Hepatocyte (in vitro differentiated cells): ENCODE measurements around the gene KCNQ1. TPM values are rescaled to one million over a fixed set of nuclear protein-coding genes. Genes with fewer than 3 reads are reported as not detected.

Experiments used
- DNase-seq: peaks from one replicate; pipeline ENCODE4 v3.0.0-alpha.2; 2016; ENCODE audit warnings: low spot score
- H2AFZ ChIP-seq: fragments of 200-600 bp; sonication (generic); 2 replicates; pipeline ENCODE4 v1.6.0; 2016; ENCODE audit warnings: antibody characterized with exemption, mild to moderate bottlenecking
- H3K27ac ChIP-seq: fragments of 200-600 bp; sonication (generic); 2 replicates; pipeline ENCODE4 v1.5.1; 2016; ENCODE audit warnings: mild to moderate bottlenecking
- H3K27me3 ChIP-seq: fragments of 200-600 bp; sonication (generic); 2 replicates; pipeline ENCODE4 v1.6.1; 2016
- H3K36me3 ChIP-seq: fragments of 200-600 bp; sonication (generic); replicated peaks from 2 replicates; pipeline ENCODE4 v1.5.1; 2016; ENCODE audit warnings: low read depth; ENCODE audit not compliant: insufficient read depth
- H3K4me1 ChIP-seq: fragments of 200-600 bp; sonication (generic); 2 replicates; pipeline ENCODE4 v1.5.1; 2016; ENCODE audit warnings: mild to moderate bottlenecking, moderate library complexity; ENCODE audit not compliant: insufficient read depth
- H3K4me2 ChIP-seq: fragments of 200-600 bp; sonication (generic); 2 replicates; pipeline ENCODE4 v1.6.0; 2016
- H3K4me3 ChIP-seq: fragments of 200-600 bp; sonication (generic); 2 replicates; pipeline ENCODE4 v1.5.1; 2016; ENCODE audit warnings: mild to moderate bottlenecking
- H3K79me2 ChIP-seq: fragments of 200-600 bp; sonication (generic); 2 replicates; pipeline ENCODE4 v1.6.0; 2017; ENCODE audit warnings: mild to moderate bottlenecking
- H3K9me2 ChIP-seq: fragments of 200-600 bp; sonication (generic); replicated peaks from 2 replicates; pipeline ENCODE4 v1.6.0; 2017; ENCODE audit warnings: mild to moderate bottlenecking; ENCODE audit not compliant: insufficient read depth
- H3K9me3 ChIP-seq: fragments of 200-600 bp; sonication (generic); 2 replicates; pipeline ENCODE4 v1.5.1; 2016; ENCODE audit warnings: low read depth, mild to moderate bottlenecking
- H4K20me1 ChIP-seq: fragments of 200-600 bp; sonication (generic); 2 replicates; pipeline ENCODE4 v1.6.0; 2016; ENCODE audit warnings: mild to moderate bottlenecking; ENCODE audit not compliant: insufficient read depth, poor library complexity, severe bottlenecking
- EZH2 ChIP-seq: fragments of 200-600 bp; sonication (generic); IDR thresholded peaks from 2 replicates; pipeline ENCODE4 v1.6.1; 2016; ENCODE audit warnings: antibody characterized with exemption, mild to moderate bottlenecking, borderline replicate concordance
- EZH2phosphoT487 ChIP-seq: fragments of 200-600 bp; sonication (generic); IDR thresholded peaks from one replicate; pipeline ENCODE4 v1.6.1; 2018; ENCODE audit warnings: antibody characterized with exemption, mild to moderate bottlenecking, low read depth, moderate library complexity; ENCODE audit not compliant: unreplicated experiment, severe bottlenecking
- WGBS: methylation state at CpG from one replicate; pipeline ENCODE4 v1.1.6; 2016; ENCODE audit warnings: low lambda C conversion rate; ENCODE audit errors: missing lambda C conversion rate; 5-methylcytosine and 5-hydroxymethylcytosine counted together
- polyA plus RNA-seq: library from polyadenylated mRNA; unstranded; fragments of >200 nt; fragmentation: Nextera tagmentation; extraction: Ambion mirVana; gene quantifications from 2 replicates; pipeline ENCODE4 v1.2.1, GENCODE V29; 2016
- total RNA-seq: library from RNA; depleted of rRNA; stranded (reverse); fragments of >200 nt; gene quantifications from 2 replicates; pipeline ENCODE4 v1.2.3, GENCODE V29; 2014
- TF ChIP-seq, protein P1 (sequence below): fragments of 200-600 bp; sonication (generic); IDR thresholded peaks from 2 replicates; pipeline ENCODE4 v1.5.1; 2016; ENCODE audit warnings: antibody characterized with exemption, mild to moderate bottlenecking; ENCODE audit not compliant: poor library complexity

KCNQ1 gene
- total and polyA plus RNA-seq, 2 experiments from 2014 or later: 1.8 to 6.4 TPM

- Histone ChIP-seq H4K20me1 (no peaks in the 10 kb centered on the region), H3K9me3 (no peaks in the 10 kb centered on the region), H3K4me3 (no peak overlapping the region), H3K79me2 (no peaks in the 10 kb centered on the region), H3K4me1 (peaks cover 26% of the 10 kb centered on the region), H2AFZ (no peak overlapping the region), H3K4me2 (no peak overlapping the region), H3K27ac (no peak overlapping the region), H3K27me3 (no peaks in the 10 kb centered on the region), H3K9me2 (no peaks in the 10 kb centered on the region), H3K36me3 (no peaks in the 10 kb centered on the region)
- no peak for DNase-seq
- WGBS: 94% methylated on average over 17 of the region's 17 CpGs
- TF ChIP-seq EZH2: no peak
- no peak for TF ChIP-seq EZH2phosphoT487
- TF ChIP-seq, protein P1, sequence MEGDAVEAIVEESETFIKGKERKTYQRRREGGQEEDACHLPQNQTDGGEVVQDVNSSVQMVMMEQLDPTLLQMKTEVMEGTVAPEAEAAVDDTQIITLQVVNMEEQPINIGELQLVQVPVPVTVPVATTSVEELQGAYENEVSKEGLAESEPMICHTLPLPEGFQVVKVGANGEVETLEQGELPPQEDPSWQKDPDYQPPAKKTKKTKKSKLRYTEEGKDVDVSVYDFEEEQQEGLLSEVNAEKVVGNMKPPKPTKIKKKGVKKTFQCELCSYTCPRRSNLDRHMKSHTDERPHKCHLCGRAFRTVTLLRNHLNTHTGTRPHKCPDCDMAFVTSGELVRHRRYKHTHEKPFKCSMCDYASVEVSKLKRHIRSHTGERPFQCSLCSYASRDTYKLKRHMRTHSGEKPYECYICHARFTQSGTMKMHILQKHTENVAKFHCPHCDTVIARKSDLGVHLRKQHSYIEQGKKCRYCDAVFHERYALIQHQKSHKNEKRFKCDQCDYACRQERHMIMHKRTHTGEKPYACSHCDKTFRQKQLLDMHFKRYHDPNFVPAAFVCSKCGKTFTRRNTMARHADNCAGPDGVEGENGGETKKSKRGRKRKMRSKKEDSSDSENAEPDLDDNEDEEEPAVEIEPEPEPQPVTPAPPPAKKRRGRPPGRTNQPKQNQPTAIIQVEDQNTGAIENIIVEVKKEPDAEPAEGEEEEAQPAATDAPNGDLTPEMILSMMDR: no peak
Observed at GRCh38 chr11:2748814-2749554, 304.2 kb downstream of the KCNQ1 start.

DNA sequence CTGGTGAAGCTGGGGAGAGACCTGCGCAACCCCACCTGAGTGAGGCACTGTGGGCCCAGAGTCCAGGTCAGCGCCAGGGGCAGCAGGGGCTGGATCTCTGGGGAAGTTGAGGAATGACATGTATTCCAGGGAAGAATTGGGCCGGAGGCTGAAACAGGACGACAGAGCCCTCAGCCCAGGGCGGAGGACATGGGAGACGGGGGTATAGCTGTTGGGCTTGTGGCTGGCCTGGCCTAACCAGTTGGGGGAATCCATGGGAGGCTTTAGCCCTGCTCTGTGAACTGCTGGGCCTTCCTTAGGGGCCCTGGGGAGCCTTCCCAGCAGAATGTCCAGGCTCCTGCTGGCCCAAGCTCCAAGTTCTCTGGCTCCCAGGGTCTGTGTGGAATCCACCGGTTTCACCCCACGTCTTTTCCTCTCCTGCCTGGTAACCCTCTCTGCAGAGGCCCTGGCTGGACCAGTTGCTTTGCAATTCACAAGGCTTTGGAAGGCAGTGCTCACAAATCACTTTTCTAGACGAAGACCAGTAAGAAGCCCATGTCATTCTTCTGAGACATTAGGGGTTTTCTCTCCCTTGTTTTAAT lies 305.4 kb downstream of the KCNQ1 start:
- Histone ChIP-seq H3K4me2 (no peak overlapping the region), H3K9me2 (no peaks in the 10 kb centered on the region), H3K79me2 (no peaks in the 10 kb centered on the region), H3K9me3 (no peaks in the 10 kb centered on the region), H3K4me1 (peaks cover 26% of the 10 kb centered on the region), H3K27ac (peak overlapping the region; percentile 10), H4K20me1 (no peaks in the 10 kb centered on the region), H2AFZ (no peak overlapping the region), H3K27me3 (no peaks in the 10 kb centered on the region), H3K4me3 (no peak overlapping the region), H3K36me3 (no peaks in the 10 kb centered on the region)
- 78% methylated on average over 8 of the region's 9 CpGs for WGBS
- no peak for DNase-seq
- TF ChIP-seq, protein P1: no peak
- TF ChIP-seq EZH2: no peak

DNA sequence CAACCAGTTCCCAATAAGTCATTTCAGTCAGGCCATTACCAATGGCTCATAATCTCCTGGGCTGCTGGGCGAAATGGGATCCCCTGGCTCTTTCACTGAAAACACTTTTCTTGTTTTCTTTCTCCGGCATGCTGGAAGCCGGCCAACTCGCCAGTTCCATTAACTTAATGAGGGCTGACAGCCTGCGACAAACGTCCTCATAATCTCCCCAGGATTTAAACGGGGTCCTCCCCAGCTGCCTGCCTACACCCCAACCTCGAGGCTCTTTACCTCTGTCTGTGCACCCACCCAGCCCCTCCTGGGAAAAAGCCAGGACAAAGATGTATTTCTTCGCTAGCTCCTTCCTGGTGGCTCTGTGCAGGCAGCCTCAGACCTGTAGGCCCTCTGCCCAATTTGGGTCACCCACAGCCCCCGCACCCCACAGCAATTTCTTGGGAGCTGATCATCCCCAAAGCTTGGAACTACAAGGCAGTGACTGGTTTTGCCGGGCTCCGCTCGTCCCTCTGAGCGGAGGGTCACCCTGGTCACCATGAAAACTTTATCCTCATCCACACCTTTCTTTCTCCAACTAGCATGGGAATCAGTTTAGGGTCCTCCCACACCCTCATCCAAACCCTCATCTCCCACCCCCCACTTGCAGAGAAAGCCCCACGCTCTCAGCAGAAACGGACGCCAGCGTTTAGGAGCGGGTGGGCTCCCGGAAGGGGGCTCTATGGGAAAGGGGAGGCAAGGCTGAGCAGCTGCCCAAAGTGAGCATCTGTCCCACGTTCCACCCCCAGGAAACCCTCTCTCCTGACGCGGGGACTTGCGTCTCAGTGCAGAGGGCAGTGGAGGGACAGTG lies 306.1 kb downstream of the KCNQ1 start:
- WGBS: 71% methylated on average over 24 of the region's 24 CpGs
- Histone ChIP-seq H3K36me3 (no peaks in the 10 kb centered on the region), H3K4me3 (no peak overlapping the region), H4K20me1 (no peaks in the 10 kb centered on the region), H3K4me2 (no peak overlapping the region), H2AFZ (no peak overlapping the region), H3K27ac (peak overlapping the region; percentile 10), H3K79me2 (no peaks in the 10 kb centered on the region), H3K9me3 (no peaks in the 10 kb centered on the region), H3K4me1 (peaks cover 26% of the 10 kb centered on the region), H3K27me3 (no peaks in the 10 kb centered on the region), H3K9me2 (no peaks in the 10 kb centered on the region)
- DNase-seq: no peak
- TF ChIP-seq EZH2 (no peak), EZH2phosphoT487 (no peak)
- TF ChIP-seq, protein P1: no peak
